Stomach (tissue), 4 donors: ENCODE data around the gene SULT2B1.

Source experiments
- CTCF ChIP-seq, 7 experiments: fragments of 450-650 bp in 4 of 7; fragments of 200-600 bp in 3 of 7; sonication (generic) in 3 of 7; IDR thresholded peaks; one replicate each; pipeline ENCODE4 v1.5.1; 2016 to 2019; ENCODE audit warnings: antibody characterized with exemption in 7 of 7, control low read depth in 2 of 7, mild to moderate bottlenecking in 1 of 7
- EP300 ChIP-seq: sonication (generic); formaldehyde crosslinking; IDR thresholded peaks from one replicate; pipeline ENCODE4 v1.6.1; 2017; ENCODE audit warnings: antibody characterized with exemption

- TF ChIP-seq CTCF (IDR thresholded peaks at IDR 0.05) (no peak), EP300 (no peak)
Observed at GRCh38 chr19:48618278-48618915, 66.4 kb downstream of the SULT2B1 start.
